VCaP (cell line): ENCODE results near the gene IFI35.

Source experiments
- H3K27ac ChIP-seq: fragments of 450-650 bp; 2 replicates; pipeline ENCODE4 v1.5.1; 2017
- TF ChIP-seq, protein P1 (sequence below): fragments of 450-650 bp; conservative IDR thresholded peaks from 2 replicates; pipeline ENCODE4 v1.5.1; 2017; ENCODE audit warnings: mild to moderate bottlenecking, moderate library complexity

The IFI35 gene

DNA sequence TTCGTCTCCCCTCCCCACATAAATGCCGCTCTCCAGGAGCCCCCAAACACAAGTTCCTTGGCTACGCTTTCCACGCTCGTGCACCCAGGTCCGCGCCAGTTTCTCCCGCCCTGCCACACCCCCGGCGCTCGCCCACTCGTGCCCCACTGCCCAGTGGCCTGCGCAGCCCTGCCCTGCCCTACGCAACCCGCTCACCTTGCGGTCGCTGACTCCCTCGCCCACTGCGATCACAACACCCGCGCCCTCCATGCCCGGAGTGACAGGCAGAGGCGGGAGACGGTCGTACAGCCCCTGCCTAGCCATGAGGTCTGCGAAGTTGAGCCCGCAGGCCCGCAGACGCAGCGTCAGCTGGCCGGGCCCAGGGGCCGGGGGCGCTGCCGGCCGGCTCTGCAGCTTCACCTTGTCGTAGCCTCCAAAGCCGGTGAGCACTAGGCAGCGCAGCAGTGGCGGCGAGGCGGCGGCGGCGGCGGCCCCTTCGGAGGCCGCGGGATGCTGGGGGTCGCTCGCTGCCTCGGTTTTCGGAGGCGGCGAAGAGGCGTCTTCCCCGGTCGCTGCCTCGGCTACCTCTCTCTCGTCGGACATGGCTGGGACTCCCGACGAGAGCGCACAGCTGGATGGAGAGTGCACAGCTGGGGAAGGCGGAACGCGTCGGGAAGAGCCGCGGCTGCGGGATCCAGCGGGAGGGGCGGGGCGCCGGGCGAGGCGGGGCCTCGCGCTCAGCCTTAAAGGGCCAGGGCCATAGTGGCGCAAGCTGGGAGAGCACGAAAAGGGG lies 15.3 kb downstream of the IFI35 start, which contains the start of gene VAT1:
TSS of gene VAT1 (minus strand) at position 645 of the 772 bp plus-strand sequence. CDS start at position 582, 63 bp downstream.
- H3K27ac ChIP-seq, result peak within 1 kb of the TSS; percentile 81

DNA sequence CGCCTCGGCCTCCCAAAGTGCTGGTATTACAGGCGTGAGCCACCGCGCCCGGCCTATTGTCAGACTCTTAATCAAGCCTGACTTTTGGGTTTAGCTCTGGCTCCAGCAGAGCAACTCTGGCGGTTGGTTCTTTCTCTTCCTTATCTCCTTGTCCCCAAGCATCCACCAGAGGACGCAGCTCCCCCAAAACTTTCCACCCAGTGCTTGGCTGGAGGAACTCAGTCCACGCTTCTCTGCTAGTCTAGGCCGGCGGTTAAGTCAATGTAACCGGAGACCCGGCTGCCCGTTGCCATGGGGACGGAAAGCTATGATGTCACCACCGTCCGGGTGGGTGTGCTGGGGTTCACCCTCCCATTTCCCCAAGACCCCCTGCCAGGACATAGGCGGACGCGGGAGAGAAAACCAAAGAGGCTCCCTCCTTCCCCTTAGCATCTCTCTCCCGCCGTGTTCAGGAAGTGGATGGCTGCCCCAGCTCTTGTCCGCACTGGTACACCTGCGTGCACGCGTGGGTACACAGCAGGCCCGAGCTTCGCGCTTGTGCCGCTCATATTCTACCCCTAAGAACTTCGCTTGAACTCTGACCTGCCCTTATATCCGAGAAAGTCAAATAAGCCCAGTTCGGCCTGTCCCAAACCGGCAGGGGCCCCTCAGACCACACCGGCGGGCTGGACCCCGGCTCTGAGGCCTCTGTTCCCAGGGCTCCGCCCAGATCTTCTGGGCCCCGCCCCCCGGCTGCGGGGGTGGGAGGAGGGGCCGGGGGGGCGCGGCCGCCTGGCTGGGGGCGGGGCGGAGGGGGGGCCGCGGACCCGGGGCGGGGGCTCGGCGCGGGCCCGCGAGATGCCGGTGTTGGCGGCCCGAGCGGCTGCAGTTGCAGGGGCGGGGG lies 18.1 kb downstream of the IFI35 start, which contains the start of gene RND2:
TSS of gene RND2 (plus strand) at position 825 of the 883 bp plus-strand sequence. CDS start 117 bp downstream, outside the sequence.
- no peak within 1 kb of the TSS for H3K27ac ChIP-seq

More for the DNA sequence above, 15.3 kb downstream of the IFI35 start, which contains the start of gene VAT1:
- TF ChIP-seq, protein P1, sequence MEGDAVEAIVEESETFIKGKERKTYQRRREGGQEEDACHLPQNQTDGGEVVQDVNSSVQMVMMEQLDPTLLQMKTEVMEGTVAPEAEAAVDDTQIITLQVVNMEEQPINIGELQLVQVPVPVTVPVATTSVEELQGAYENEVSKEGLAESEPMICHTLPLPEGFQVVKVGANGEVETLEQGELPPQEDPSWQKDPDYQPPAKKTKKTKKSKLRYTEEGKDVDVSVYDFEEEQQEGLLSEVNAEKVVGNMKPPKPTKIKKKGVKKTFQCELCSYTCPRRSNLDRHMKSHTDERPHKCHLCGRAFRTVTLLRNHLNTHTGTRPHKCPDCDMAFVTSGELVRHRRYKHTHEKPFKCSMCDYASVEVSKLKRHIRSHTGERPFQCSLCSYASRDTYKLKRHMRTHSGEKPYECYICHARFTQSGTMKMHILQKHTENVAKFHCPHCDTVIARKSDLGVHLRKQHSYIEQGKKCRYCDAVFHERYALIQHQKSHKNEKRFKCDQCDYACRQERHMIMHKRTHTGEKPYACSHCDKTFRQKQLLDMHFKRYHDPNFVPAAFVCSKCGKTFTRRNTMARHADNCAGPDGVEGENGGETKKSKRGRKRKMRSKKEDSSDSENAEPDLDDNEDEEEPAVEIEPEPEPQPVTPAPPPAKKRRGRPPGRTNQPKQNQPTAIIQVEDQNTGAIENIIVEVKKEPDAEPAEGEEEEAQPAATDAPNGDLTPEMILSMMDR, result peak; percentile 21; the same call in 1 of the 2 replicates

DNA sequence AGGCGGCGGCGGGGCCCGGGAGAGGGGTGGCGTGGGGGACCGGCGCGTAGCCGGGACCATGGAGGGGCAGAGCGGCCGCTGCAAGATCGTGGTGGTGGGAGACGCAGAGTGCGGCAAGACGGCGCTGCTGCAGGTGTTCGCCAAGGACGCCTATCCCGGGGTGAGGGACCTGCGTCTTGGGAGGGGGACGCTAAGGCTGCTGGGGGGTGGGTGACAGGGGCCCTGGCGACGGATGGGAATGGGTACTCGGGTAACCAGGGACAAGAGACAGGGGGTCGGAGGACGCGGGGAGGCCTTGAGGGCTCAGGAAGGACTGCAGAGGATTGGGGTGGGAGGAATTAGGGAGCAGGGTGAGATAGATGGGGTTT lies 18.7 kb downstream of the IFI35 start:
- H3K27ac ChIP-seq, result no peak overlapping the region

More for the DNA sequence above, 18.1 kb downstream of the IFI35 start, which contains the start of gene RND2:
- TF ChIP-seq, protein P1, result peak; percentile 32; the same call in 1 of the 2 replicates

DNA sequence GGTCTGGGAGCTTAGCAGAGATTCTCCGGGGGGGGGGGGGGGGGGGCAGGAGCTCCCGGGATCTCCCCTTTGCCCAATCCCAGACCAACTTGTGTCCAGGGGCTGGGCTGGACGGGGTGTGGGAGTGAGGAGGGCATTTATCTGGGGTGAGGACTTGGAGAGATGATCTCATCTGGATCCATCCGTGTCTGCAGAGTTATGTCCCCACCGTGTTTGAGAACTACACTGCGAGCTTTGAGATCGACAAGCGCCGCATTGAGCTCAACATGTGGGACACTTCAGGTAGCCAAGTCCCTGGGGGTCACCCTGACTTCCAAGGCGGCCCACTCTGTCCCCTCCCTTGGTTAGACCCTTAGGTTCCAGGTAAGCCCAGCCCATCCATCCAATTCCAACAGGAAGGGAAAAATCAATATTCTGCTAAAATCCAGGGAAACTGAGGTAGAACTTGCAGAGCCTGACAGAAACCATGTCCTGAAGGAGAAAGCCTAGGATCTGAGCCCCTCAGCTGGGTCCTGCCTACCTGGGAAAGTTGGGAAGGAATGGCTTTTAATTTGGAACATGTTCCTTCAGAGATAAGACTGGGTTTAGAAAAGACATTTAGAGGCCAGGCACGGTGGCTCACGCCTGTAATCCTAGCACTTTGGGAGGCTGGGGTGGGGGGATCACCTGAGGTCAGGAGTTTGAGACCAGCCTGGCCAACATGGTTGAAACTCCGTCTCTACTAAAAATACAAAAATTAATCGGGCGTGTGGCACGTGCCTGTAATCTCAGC lies 19.4 kb downstream of the IFI35 start:
- TF ChIP-seq, protein P1, result no peak
- no peak overlapping the region for H3K27ac ChIP-seq

More for the DNA sequence above, 18.7 kb downstream of the IFI35 start:
- TF ChIP-seq, protein P1, result no peak

DNA sequence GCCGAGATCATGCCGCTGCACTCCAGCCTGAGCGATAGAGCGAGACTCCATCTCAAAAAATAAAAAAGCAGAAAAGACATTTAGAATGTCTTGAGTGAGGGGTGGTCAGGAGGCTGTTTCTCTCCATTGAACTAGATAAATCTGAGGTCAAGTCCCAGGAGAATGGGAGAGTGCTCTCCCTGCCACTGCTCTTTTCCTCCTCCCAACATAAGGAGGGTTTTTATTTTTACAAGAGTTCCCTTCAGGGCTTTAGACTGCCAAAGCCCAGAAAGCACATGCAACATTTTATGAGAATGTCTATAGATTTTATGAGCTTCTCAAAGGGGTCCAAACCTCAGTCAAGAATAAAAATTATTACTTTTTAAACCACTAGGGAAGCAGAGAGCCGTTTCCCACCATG lies 20.0 kb downstream of the IFI35 start:
- no peak overlapping the region for H3K27ac ChIP-seq
- TF ChIP-seq, protein P1, result no peak

DNA sequence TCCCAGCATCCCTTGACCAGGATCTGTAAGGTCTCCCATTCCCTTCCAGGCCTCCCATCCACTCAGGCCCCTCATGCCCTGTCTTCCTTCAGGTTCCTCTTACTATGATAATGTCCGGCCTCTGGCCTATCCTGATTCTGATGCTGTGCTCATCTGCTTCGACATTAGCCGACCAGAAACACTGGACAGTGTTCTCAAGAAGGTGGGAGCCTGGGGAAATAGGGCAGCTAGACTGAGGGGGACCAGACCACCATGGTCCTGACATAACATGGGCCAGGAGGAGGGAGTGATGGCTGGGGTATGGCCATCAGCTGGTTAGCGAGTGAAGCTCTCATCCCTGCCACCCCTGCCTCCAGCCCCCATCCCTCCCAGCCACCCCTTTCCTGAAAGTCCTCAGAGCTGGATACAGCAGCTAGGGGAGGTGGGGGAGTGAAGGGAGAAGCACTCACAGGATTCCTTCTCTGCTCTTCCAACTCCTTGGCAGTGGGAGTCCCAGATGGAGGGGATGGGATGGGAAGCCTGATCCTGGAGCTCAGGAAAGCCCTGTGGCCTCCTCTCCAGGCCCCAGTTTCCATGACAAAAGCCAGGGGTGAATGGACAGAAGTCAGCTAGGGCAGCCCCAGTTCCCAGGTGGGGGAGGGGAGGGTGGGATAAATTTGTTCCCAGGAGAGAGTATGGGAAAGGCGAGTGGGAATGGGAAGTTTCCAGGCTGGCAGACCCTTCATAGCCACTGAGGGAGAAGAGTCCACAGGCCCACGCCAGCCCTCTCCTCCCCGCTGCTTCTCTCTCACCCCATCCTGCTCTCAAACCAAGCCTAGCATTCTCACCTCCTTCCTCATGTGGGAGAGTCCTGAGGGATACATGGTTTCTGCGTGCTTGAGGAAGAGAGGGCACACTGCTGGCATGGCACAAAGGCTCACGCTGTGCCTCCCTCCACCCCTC lies 20.8 kb downstream of the IFI35 start:
- no peak overlapping the region for H3K27ac ChIP-seq
- TF ChIP-seq, protein P1, result no peak
